GM12878 (cell line): ENCODE measurements around the gene FOLR2.

ENCODE experiments used
- CTCF ChIP-seq, 3 experiments: IDR thresholded peaks in 2 of 3; conservative IDR thresholded peaks in 1 of 3; 2 replicates each; pipeline ENCODE4 v1.5.1; 2011; ENCODE audit warnings: low read depth in 3 of 3, low read length in 3 of 3, mild to moderate bottlenecking in 3 of 3, control low read depth in 2 of 3, moderate library complexity in 2 of 3, inconsistent platforms in 1 of 3, mixed read lengths in 1 of 3; ENCODE audit not compliant: control insufficient read depth in 2 of 3, insufficient read depth in 1 of 3; ENCODE audit errors: extremely low read depth in 1 of 3
- EZH2 ChIP-seq: IDR thresholded peaks from 2 replicates; pipeline ENCODE4 v1.6.1; 2012; ENCODE audit warnings: low read depth, mild to moderate bottlenecking, control low read depth, inconsistent platforms, low read length, borderline replicate concordance; ENCODE audit not compliant: control insufficient read depth
- GABPA ChIP-seq: IDR thresholded peaks from 2 replicates; pipeline ENCODE4 v1.6.1; 2014; ENCODE audit warnings: antibody characterized with exemption, low read depth, mild to moderate bottlenecking, inconsistent platforms
- NR2C2 ChIP-seq: IDR thresholded peaks from 2 replicates; pipeline ENCODE4 v1.6.1; 2011; ENCODE audit warnings: borderline replicate concordance, low read depth; ENCODE audit not compliant: control insufficient read depth, insufficient read length
- ZNF384 ChIP-seq: IDR thresholded peaks from 2 replicates; pipeline ENCODE4 v1.6.1; 2012; ENCODE audit warnings: low read depth, mild to moderate bottlenecking, low read length, improper control_type of control experiment, borderline replicate concordance
- TF ChIP-seq, protein P1 (sequence below): IDR thresholded peaks from 2 replicates; pipeline ENCODE4 v1.6.1; 2012; ENCODE audit warnings: low read depth, low read length, improper control_type of control experiment

DNA sequence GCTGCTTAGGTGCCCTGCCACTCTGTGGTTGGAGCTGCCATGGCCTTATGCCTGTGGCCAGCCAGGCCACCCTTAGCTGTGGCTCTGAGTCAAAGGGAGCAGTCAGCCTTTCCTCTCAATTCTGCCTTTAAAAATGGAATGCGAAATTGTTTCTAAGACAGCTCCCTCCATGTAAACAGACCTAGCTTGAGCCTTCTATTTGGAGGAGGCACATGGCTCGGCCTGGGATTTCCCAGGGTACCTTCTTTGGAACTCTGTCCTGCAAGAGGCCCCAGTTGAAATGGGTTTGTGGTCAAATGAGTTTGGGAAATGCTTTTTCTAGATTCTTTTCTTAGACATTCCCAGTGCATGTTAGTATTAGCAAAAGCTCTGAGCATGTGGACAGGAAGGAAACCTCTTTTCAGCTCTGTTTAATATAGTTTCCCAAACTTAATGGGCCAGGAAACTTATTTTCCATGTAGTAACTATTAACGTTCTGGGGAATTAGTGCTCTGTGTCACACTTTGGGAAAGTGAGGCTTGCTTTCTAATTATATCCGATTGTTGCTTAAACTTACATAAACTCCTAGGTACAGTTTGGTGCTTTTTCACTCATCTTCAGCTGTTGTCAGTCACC is 19.6 kb downstream of the FOLR2 start:
- TF ChIP-seq CTCF (IDR thresholded peaks at IDR 0.05 in 2 of 3, conservative IDR thresholded peaks at IDR 0.05 in 1 of 3; ENCODE audit: control insufficient read depth in 2 of 3, extremely low read depth in 1 of 3, insufficient read depth in 1 of 3, low read depth in 3 of 3, low read length in 3 of 3) (no peak), GABPA (no peak), EZH2 (no peak), NR2C2 (no peak), ZNF384 (no peak)
- TF ChIP-seq, protein P1, sequence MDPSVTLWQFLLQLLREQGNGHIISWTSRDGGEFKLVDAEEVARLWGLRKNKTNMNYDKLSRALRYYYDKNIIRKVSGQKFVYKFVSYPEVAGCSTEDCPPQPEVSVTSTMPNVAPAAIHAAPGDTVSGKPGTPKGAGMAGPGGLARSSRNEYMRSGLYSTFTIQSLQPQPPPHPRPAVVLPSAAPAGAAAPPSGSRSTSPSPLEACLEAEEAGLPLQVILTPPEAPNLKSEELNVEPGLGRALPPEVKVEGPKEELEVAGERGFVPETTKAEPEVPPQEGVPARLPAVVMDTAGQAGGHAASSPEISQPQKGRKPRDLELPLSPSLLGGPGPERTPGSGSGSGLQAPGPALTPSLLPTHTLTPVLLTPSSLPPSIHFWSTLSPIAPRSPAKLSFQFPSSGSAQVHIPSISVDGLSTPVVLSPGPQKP: no peak
